IMR-90 (cell line): ENCODE results near the gene CELA2A. TPM values are rescaled to one million over a fixed set of nuclear protein-coding genes. Genes with fewer than 3 reads are reported as not detected.

Experiments
- ATAC-seq: fragments of 200-7000 bp; cut with Tn5 transposase; 2 replicates; pipeline ENCODE4 v1.9.1; 2020; ENCODE audit warnings: low read depth, mild to moderate bottlenecking, moderate library complexity
- BruUV-seq: library from RNA; stranded (reverse); fragments of 400-500 nt; replicated peaks from 2 replicates; lab custom pipeline; 2021; lab: Mats Ljungman, UMichigan
- CTCF ChIA-PET: fragments of 300-600 bp; formaldehyde crosslinking; extraction: SDS; loops from one replicate; lab custom pipeline; 2021; ENCODE audit warnings: antibody characterized with exemption; lab: Yijun Ruan, JAX
- POLR2A ChIA-PET: fragments of 300-600 bp; sonication (Branson Sonifier 250); formaldehyde crosslinking; loops from one replicate; lab custom pipeline; 2022; ENCODE audit warnings: antibody characterized with exemption; ENCODE audit not compliant: unreplicated experiment; lab: Charles Lee
- DNase-seq: peaks from one replicate; pipeline ENCODE4 v3.0.0; 2013
- H2AFZ ChIP-seq: replicated peaks from 2 replicates; pipeline ENCODE3; 2013; ENCODE audit warnings: low read length, mild to moderate bottlenecking; ENCODE audit not compliant: poor library complexity
- H2AK5ac ChIP-seq: 2 replicates; pipeline ENCODE4 v1.6.1; 2013; ENCODE audit warnings: low read depth, low read length, inconsistent platforms
- H2AK9ac ChIP-seq: replicated peaks from 2 replicates; pipeline ENCODE3; 2013; ENCODE audit warnings: mild to moderate bottlenecking, low read depth, low read length, moderate library complexity; ENCODE audit not compliant: poor library complexity
- H2BK120ac ChIP-seq: 2 replicates; pipeline ENCODE4 v1.6.1; 2013; ENCODE audit warnings: low read depth, low read length, inconsistent platforms
- H2BK15ac ChIP-seq: 3 replicates; pipeline ENCODE4 v1.6.1; 2013; ENCODE audit warnings: low read depth, low read length, inconsistent platforms
- H2BK20ac ChIP-seq: 2 replicates; pipeline ENCODE4 v1.6.1; 2013; ENCODE audit warnings: low read depth, mild to moderate bottlenecking, inconsistent platforms, low read length, moderate library complexity
- H2BK5ac ChIP-seq: 2 replicates; pipeline ENCODE4 v1.6.1; 2013; ENCODE audit warnings: mild to moderate bottlenecking, low read depth, low read length, inconsistent platforms; ENCODE audit not compliant: poor library complexity, severe bottlenecking
- H3K14ac ChIP-seq: replicated peaks from 2 replicates; pipeline ENCODE4 v1.6.1; 2013; ENCODE audit warnings: low read depth, low read length, inconsistent platforms
- H3K18ac ChIP-seq: 2 replicates; pipeline ENCODE4 v1.6.1; 2013; ENCODE audit warnings: low read depth, low read length, control low read depth
- H3K23ac ChIP-seq: 2 replicates; pipeline ENCODE4 v1.6.1; 2013; ENCODE audit warnings: low read depth, low read length, inconsistent platforms
- H3K27ac ChIP-seq: 2 replicates; pipeline ENCODE4 v1.5.1; 2013; ENCODE audit warnings: mild to moderate bottlenecking, control low read depth, low read length; ENCODE audit not compliant: insufficient read depth
- H3K27me3 ChIP-seq: 2 replicates; pipeline ENCODE4 v1.6.1; 2013; ENCODE audit warnings: low read length; ENCODE audit not compliant: control insufficient read depth, insufficient read depth
- H3K36me3 ChIP-seq: 2 replicates; pipeline ENCODE4 v1.6.1; 2013; ENCODE audit warnings: low read length, mixed read lengths; ENCODE audit not compliant: control insufficient read depth, insufficient read depth
- H3K4ac ChIP-seq: 2 replicates; pipeline ENCODE4 v1.6.1; 2013; ENCODE audit warnings: low read depth, low read length, inconsistent platforms
- H3K4me1 ChIP-seq: 2 replicates; pipeline ENCODE4 v1.6.1; 2013; ENCODE audit warnings: low read length, mixed read lengths; ENCODE audit not compliant: control insufficient read depth, insufficient read depth
- H3K4me2 ChIP-seq: 2 replicates; pipeline ENCODE4 v1.6.1; 2013; ENCODE audit warnings: low read depth, mild to moderate bottlenecking, control low read depth, low read length, moderate library complexity
- H3K4me3 ChIP-seq: 2 replicates; pipeline ENCODE4 v1.5.1; 2013; ENCODE audit warnings: low read depth, mild to moderate bottlenecking, control low read depth, low read length, moderate library complexity; ENCODE audit not compliant: insufficient read depth
- H3K56ac ChIP-seq: 2 replicates; pipeline ENCODE4 v1.6.1; 2013; ENCODE audit warnings: low read length, inconsistent platforms; ENCODE audit not compliant: insufficient read depth; ENCODE audit errors: extremely low read depth
- H3K79me1 ChIP-seq, 2 experiments: 2 replicates each; pipeline ENCODE4 v1.6.1; 2013; ENCODE audit warnings: low read length in 2 of 2, inconsistent platforms in 1 of 2, low read depth in 1 of 2
- H3K9ac ChIP-seq: 2 replicates; pipeline ENCODE4 v1.6.1; 2013; ENCODE audit warnings: low read depth, low read length, control low read depth
- H3K9me1 ChIP-seq: 2 replicates; pipeline ENCODE4 v1.6.1; 2013; ENCODE audit warnings: low read length, inconsistent platforms; ENCODE audit not compliant: insufficient read depth
- H3K9me3 ChIP-seq: 2 replicates; pipeline ENCODE4 v1.6.1; 2013; ENCODE audit warnings: low read length; ENCODE audit not compliant: control insufficient read depth, insufficient read depth
- H4K20me1 ChIP-seq: 2 replicates; pipeline ENCODE4 v1.6.1; 2013; ENCODE audit warnings: low read length, inconsistent platforms; ENCODE audit not compliant: insufficient read depth
- H4K5ac ChIP-seq: 2 replicates; pipeline ENCODE4 v1.6.1; 2013; ENCODE audit warnings: mild to moderate bottlenecking, low read depth, low read length, control low read depth
- H4K8ac ChIP-seq, 2 experiments: 2 replicates each; pipeline ENCODE4 v1.6.1; 2013; ENCODE audit warnings: low read depth in 2 of 2, low read length in 2 of 2, control low read depth in 1 of 2, inconsistent platforms in 1 of 2
- H4K91ac ChIP-seq: 2 replicates; pipeline ENCODE4 v1.6.1; 2013; ENCODE audit warnings: low read depth, low read length, inconsistent platforms; ENCODE audit not compliant: insufficient read depth
- BHLHE40 ChIP-seq: fragments of 150-350 bp; IDR thresholded peaks from 2 replicates; pipeline ENCODE4 v1.6.1; 2016; ENCODE audit warnings: mild to moderate bottlenecking, low read depth, low read length
- CEBPB ChIP-seq: IDR thresholded peaks from 2 replicates; pipeline ENCODE4 v1.6.1; 2012; ENCODE audit warnings: low read depth, low read length, improper control_type of control experiment
- FOS ChIP-seq: fragments of 150-350 bp; IDR thresholded peaks from 2 replicates; pipeline ENCODE4 v1.6.1; 2016; ENCODE audit warnings: low read depth, low read length
- MAZ ChIP-seq: IDR thresholded peaks from 2 replicates; pipeline ENCODE4 v1.6.1; 2012; ENCODE audit warnings: low read depth, mild to moderate bottlenecking, low read length, improper control_type of control experiment, moderate library complexity, borderline replicate concordance
- POLR2A ChIP-seq: IDR thresholded peaks from 2 replicates; pipeline ENCODE4 v1.6.1; 2012; ENCODE audit warnings: mild to moderate bottlenecking, low read depth, low read length
- RCOR1 ChIP-seq: IDR thresholded peaks from 2 replicates; pipeline ENCODE4 v1.6.1; 2012; ENCODE audit warnings: mild to moderate bottlenecking, low read length, improper control_type of control experiment; ENCODE audit not compliant: insufficient replicate concordance
- WGBS, 2 experiments: methylation state at CpG; one replicate each; pipeline versions ENCODE4 v1.1.5 to v1.1.7; 2013; ENCODE audit warnings: missing lambda C conversion rate in 2 of 2; ENCODE audit not compliant: insufficient read length in 1 of 2; ENCODE audit errors: extremely low coverage in 2 of 2; 5-methylcytosine and 5-hydroxymethylcytosine counted together
- dilution Hi-C: fragments of 300-500 bp; cut with HindIII; formaldehyde crosslinking; loops from one replicate; pipeline ENCODE4 v1.14.3; 2018; ENCODE audit warnings: low sequenced_read_pairs; ENCODE audit not compliant: unreplicated experiment
- in situ Hi-C: fragments of 300-500 bp; cut with MboI; formaldehyde crosslinking; loops from 3 replicates; pipeline ENCODE4 v1.14.3; 2019; ENCODE audit warnings: low sequenced_read_pairs, inconsistent platforms, mixed read lengths
- intact Hi-C: fragments of 100-400 bp; cut with micrococcal nuclease; formaldehyde crosslinking; loops from 2 replicates; pipeline ENCODE4 v1.10.0; 2022
- polyA plus RNA-seq, 3 experiments: library from polyadenylated mRNA; depleted of rRNA; stranded (reverse); fragments of >200 nt; gene quantifications; 2 replicates each; pipeline ENCODE4 v1.2.3, GENCODE V29; 2012; ENCODE audit warnings: low replicate concordance in 1 of 3
- total RNA-seq: library from RNA; depleted of rRNA; stranded (reverse); fragments of >200 nt; gene quantifications from 2 replicates; pipeline ENCODE4 v1.2.3, GENCODE V29; 2012
- TF ChIP-seq, protein P1 (sequence below): conservative IDR thresholded peaks from 2 replicates; pipeline ENCODE4 v1.5.1; 2012; ENCODE audit warnings: mild to moderate bottlenecking, low read depth, low read length, improper control_type of control experiment
- TF ChIP-seq, protein P2 (sequence below): fragments of 150-350 bp; IDR thresholded peaks from 2 replicates; pipeline ENCODE4 v1.6.1; 2016; ENCODE audit warnings: low read depth, mild to moderate bottlenecking, low read length, moderate library complexity, borderline replicate concordance

The CELA2A gene
- total and polyA plus RNA-seq, 2 of the 4 experiments (the other 2 are of a cell fraction), result not detected

DNA sequence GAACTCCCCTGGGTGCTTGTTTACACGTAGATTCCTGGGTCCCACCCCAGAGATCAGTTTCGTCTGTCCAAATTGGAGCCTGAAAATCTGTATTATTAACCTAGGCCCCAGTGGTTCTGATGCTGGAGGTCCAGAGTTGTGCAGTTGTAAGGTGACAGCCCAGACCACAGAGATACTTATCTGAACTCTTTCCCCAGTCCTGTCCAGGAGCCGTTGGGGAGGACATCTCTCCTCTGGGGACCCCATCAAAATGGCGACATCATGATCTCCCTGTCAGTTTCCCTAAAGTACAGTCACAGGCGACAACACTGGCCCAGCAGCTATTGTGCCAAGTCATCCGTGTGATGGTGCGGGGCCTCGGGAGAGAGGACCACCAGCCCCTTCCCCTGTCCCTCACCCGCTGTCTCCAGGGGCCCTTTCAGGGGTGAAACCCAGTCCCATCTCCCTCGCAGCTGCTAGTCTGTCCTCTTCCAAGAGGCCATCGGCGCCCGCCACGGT, 47.6 kb upstream of the CELA2A start:
- Histone ChIP-seq H3K4ac (peak overlapping the region; percentile 25; the same call in 1 of the 2 replicates), H4K8ac (peak overlapping the region in 1 of 2 experiments; percentile 26; a peak in 1 of 4 replicates), H3K27me3 (no peaks in the 10 kb centered on the region), H3K36me3 (peaks cover under 1% of the 10 kb centered on the region; the same call in 1 of the 2 replicates), H2AK9ac (peak overlapping the region; percentile 59), H3K9me1 (peaks cover 15% of the 10 kb centered on the region; the same call in 1 of the 2 replicates), H3K4me3 (peak overlapping the region; percentile 99), H4K91ac (no peak overlapping the region), H3K4me1 (peaks cover 25% of the 10 kb centered on the region), H2BK20ac (no peak overlapping the region), H4K5ac (no peak overlapping the region), H2BK120ac (no peak overlapping the region), H3K9ac (peak overlapping the region; percentile 58; the same call in 1 of the 2 replicates), H3K79me1 (peaks cover 9 to 37% of the 10 kb centered on the region in 2 experiments; a peak in 3 of 4 replicates), H3K56ac (no peak overlapping the region), H3K18ac (no peak overlapping the region), H2AFZ (peak overlapping the region; percentile 97), H3K14ac (no peak overlapping the region), H2BK5ac (no peak overlapping the region), H2BK15ac (no peak overlapping the region), H3K27ac (no peak overlapping the region), H3K4me2 (peak overlapping the region; percentile 81), H4K20me1 (peaks cover 25% of the 10 kb centered on the region), H3K23ac (no peak overlapping the region), H3K9me3 (no peaks in the 10 kb centered on the region), H2AK5ac (no peak overlapping the region)
- no TSS peak for BruUV-seq
- intact Hi-C loops (loop anchor here (2.0 kb wide), 1 partner anchor 76 kb away; no protein-coding TSS in a partner anchor), dilution Hi-C loops (no loop called here), in situ Hi-C loops (no loop called here)
- no peak for ATAC-seq
- POLR2A ChIA-PET, result no interaction called here
- CTCF ChIA-PET, result no interaction called here
- no peak for DNase-seq
- 11% methylated on average over 7 of the region's 14 CpGs; no CpG with 5 or more reads in 1 of the 2 experiments for WGBS, 2 experiments
- TF ChIP-seq BHLHE40 (no peak), CEBPB (no peak), RCOR1 (no peak), MAZ (no peak), FOS (no peak), POLR2A (no peak)
- TF ChIP-seq, protein P1, sequence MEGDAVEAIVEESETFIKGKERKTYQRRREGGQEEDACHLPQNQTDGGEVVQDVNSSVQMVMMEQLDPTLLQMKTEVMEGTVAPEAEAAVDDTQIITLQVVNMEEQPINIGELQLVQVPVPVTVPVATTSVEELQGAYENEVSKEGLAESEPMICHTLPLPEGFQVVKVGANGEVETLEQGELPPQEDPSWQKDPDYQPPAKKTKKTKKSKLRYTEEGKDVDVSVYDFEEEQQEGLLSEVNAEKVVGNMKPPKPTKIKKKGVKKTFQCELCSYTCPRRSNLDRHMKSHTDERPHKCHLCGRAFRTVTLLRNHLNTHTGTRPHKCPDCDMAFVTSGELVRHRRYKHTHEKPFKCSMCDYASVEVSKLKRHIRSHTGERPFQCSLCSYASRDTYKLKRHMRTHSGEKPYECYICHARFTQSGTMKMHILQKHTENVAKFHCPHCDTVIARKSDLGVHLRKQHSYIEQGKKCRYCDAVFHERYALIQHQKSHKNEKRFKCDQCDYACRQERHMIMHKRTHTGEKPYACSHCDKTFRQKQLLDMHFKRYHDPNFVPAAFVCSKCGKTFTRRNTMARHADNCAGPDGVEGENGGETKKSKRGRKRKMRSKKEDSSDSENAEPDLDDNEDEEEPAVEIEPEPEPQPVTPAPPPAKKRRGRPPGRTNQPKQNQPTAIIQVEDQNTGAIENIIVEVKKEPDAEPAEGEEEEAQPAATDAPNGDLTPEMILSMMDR, result no peak
- TF ChIP-seq, protein P2, sequence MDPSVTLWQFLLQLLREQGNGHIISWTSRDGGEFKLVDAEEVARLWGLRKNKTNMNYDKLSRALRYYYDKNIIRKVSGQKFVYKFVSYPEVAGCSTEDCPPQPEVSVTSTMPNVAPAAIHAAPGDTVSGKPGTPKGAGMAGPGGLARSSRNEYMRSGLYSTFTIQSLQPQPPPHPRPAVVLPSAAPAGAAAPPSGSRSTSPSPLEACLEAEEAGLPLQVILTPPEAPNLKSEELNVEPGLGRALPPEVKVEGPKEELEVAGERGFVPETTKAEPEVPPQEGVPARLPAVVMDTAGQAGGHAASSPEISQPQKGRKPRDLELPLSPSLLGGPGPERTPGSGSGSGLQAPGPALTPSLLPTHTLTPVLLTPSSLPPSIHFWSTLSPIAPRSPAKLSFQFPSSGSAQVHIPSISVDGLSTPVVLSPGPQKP, result no peak
